Astrocyte of the cerebellum (primary cell): ENCODE measurements around the gene TANC1.

ENCODE experiments used
- DNase-seq: peaks from one replicate; pipeline ENCODE4 v3.0.0-alpha.2; 2011; ENCODE audit warnings: low read depth
- H3K4me3 ChIP-seq: 2 replicates; pipeline ENCODE4 v1.5.1; 2011; ENCODE audit warnings: mild to moderate bottlenecking, low read depth, low read length, moderate library complexity
- in situ Hi-C: cut with HindIII; loops from 2 replicates; pipeline ENCODE4 v1.10.0; 2017; ENCODE audit warnings: low sequenced_read_pairs
- TF ChIP-seq, protein P1 (sequence below): IDR thresholded peaks from 2 replicates; pipeline ENCODE4 v1.5.1; 2012; ENCODE audit warnings: low read length, low read depth, moderate library complexity, mild to moderate bottlenecking; ENCODE audit errors: missing control alignments

The TANC1 gene

DNA sequence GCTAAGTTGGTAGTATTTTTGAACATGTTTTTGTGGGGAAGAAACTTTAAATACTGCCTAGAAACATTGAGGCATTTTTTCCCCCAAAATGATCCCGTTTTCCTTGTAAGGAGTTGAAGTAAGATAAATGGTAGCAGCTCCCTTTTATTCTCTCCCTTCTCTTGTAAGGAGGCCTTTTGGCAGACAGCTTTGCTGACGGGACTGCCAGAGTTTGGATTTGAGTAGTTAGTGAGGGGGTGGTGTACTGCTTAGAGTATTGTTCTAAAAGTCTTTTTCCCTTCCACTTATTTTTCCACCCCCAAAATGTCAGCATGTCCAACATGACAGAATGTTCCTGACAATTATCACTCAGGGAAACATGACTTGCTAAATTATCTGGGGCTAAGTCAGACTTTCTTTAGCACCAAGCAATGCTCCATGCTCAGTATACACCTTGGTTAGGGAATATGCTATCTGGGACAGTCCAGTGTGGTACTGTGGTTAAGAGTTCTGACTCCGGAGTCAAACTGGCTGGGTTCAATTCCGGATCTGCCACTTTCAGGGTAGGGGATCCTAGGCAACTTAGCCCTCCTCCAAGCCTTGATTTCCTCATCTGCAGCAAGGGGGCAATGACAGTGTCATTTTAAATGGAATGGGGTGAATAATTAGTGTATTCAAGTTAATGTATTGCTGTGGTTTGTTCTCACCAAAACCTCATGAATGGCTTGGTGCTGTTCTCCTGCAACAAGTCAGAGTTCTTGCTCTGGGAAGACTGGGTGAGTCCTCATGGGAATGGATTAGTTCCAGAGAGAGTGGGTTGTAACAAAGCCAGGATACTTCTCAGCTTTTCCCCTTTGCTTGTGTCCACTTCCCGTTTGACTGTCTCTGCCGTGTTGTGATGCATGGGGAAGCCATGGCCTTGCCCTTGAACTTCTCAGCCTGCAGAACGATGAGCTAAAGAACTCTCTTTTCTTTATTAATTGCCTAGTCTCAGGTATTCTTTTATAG, 116.2 kb downstream of the TANC1 start:
- DNase-seq = peak; percentile 79
- in situ Hi-C loops = no loop called here
- no peak overlapping the region for H3K4me3 ChIP-seq
- TF ChIP-seq, protein P1, sequence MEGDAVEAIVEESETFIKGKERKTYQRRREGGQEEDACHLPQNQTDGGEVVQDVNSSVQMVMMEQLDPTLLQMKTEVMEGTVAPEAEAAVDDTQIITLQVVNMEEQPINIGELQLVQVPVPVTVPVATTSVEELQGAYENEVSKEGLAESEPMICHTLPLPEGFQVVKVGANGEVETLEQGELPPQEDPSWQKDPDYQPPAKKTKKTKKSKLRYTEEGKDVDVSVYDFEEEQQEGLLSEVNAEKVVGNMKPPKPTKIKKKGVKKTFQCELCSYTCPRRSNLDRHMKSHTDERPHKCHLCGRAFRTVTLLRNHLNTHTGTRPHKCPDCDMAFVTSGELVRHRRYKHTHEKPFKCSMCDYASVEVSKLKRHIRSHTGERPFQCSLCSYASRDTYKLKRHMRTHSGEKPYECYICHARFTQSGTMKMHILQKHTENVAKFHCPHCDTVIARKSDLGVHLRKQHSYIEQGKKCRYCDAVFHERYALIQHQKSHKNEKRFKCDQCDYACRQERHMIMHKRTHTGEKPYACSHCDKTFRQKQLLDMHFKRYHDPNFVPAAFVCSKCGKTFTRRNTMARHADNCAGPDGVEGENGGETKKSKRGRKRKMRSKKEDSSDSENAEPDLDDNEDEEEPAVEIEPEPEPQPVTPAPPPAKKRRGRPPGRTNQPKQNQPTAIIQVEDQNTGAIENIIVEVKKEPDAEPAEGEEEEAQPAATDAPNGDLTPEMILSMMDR = no peak

DNA sequence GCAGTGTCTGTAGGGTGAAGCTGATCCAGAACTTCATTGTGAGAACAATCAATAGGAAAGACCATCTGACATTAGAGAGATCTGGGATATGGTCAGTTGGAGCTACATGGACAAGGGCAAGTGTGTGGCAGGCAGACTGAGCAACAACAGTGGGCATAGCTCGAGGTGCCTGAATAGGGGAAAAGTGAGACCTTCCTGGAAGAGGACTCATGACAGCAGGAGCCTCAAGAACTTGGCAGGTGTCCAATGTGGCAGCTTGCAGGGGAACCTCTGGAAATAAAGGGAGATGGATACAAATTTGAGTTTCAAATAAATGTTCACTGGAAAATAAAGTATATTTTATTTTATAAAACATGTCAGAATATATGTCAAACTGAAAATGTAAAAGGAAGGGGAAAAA, 117.9 kb downstream of the TANC1 start:
- H3K4me3 ChIP-seq = no peak overlapping the region
- TF ChIP-seq, protein P1 = no peak
- in situ Hi-C loops = no loop called here
- no peak for DNase-seq

DNA sequence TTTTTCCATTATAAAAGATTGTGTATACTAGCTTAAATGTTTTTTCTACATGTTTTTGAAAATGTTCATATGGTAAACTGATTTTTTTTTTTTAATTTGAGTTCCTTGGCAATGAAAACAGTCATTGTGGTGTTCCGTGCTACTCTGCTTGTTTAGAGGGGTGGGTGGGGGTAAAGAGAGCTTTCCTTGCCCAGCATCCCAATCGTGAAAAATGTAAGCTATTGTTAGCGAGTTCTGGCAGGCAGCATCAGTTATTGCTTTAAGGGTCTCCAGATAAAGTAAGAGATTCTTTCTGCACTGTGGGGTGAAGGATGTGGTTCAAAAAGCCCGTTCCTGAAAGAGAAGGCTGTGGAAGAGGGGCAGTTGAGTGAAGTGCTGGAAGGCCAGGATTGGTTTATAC, 118.4 kb downstream of the TANC1 start:
- in situ Hi-C loops = no loop called here
- no peak for DNase-seq
- H3K4me3 ChIP-seq = no peak overlapping the region
- TF ChIP-seq, protein P1 = no peak

DNA sequence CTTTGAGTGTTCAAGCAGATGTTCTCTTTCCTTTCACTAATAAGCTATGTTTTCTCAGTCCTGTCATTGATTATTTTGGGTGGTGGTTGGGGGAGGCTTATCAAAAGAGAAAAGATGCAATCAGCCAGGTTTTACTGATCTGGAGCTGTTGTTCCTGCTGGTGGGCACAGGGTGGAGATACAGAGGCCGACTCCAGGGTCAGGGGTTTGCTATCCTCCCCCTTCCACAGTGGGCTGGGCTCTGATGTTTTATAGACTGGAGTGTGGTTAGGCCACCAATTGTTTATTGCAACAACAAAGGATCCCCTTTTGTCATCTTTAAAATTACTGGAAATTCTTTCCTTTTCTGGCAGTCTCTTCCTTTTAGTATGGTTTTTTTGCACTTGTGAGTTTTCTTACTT, 120.5 kb downstream of the TANC1 start:
- no peak overlapping the region for H3K4me3 ChIP-seq
- TF ChIP-seq, protein P1 = peak; percentile 30
- DNase-seq = no peak
- in situ Hi-C loops = no loop called here

DNA sequence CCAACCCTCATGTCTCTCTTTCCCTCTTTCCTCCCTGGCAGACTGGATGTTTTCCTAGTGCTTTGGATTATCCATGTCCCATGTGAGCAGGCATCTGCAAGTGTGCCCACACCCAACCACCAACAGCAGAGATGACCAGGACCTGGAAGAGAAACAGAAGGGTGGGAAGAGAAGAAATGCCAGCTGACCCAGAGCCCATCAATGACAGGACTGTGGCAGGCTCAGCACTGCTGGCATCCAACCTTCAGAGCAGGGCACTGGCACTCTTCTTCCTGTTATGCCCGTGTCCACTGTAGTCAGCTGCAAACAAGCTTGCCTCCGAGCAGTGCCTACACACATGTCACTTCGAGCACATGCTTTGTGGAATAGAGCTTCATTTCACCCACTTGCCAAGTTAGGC, 121.1 kb downstream of the TANC1 start:
- no peak overlapping the region for H3K4me3 ChIP-seq
- TF ChIP-seq, protein P1 = no peak
- in situ Hi-C loops = no loop called here
- DNase-seq = no peak

DNA sequence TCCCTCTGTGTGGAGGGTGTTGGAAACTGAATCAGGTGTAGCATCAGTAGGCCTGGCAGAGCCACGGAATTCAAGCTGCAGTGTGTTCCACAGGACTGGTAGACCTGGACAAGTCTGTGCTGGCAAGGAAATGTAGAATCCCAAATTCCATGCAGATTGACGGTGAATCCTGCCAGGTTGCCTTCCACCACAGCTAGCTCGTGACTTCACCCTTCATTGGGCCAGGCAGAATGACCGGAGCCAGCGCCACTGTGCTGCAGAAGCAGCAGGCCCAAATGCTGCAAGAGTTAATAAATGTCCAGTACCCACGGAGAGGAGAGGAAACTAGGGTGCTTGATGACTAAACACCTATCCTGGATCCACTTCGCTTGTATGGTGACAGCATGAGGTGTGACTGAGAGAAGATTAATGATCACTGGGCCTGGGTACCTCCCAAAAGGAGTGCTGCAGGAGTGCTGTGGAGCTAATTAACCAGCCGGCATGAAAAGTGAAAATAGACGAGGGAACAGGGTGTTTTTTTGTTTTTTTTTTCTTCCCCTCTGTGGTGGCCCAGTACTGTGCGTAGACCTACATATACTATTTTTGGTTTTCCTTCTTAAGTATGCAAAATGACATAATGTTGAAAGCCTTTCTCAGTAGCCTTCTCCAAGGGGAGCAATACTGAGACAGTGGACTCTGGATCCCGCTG, 122.2 kb downstream of the TANC1 start:
- no peak for DNase-seq
- no peak overlapping the region for H3K4me3 ChIP-seq
- in situ Hi-C loops = no loop called here
- TF ChIP-seq, protein P1 = no peak
